HG03108 (cell line): ENCODE data around the gene GNL3.
"Not testable (repeated sequence)": the region's sequence is repeated elsewhere in the genome, so short reads cannot be mapped to it uniquely, and the experiment has no call there.

ENCODE experiments used
- ATAC-seq: cut with Tn5 transposase; IDR thresholded peaks from one replicate; pipeline ENCODE4 v1.9.1; 2021; ENCODE audit warnings: moderate library complexity; ENCODE audit not compliant: unreplicated experiment

Gene GNL3

DNA sequence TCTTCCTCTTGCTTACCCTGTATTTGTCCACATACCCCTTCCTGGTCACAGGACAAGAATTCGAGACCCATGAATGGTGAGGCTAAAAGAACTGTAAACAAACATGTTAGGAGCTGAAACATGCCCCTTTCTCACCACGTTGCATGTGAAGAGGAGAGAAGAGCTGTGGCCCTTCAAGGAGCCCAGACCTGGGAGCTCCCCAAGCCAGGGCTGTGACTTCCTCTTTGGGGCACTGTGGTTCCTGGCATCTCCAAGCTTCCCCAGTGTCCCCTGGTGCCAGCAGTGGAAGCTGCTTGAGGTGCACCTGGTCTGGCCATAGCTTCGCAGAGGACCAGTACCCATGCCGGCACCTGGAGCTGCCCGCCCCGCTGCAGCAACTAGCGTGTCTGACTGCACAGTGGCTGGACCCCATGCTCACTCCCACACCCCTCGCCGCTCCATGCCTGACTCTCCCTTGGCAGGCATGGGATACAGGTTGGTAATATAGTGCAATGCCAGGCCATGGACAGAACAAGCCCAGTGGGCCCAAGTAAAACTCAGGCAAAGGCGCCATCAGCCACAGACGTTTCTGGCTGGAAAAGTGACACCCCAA, 30.0 kb downstream of the GNL3 start:
- ATAC-seq: no peak

DNA sequence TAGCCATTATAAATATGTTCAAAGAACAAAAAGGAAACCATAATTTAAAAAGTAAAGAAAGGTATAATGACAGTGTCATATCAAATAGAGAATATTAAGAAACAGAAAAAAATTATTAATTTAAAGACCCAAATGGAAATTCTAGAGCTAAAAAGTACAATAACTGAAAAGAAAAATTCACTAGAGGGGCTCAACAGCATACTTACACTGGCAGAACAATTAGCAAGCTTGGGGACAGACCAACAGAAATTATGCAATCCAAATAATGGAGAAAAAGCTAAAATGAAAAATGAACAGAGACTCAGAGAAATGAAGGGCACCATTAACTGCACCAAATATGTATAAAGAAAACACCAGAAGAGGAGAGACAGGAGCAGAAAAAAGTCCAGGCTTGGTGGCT, 33.8 kb downstream of the GNL3 start:
- ATAC-seq: no peak

DNA sequence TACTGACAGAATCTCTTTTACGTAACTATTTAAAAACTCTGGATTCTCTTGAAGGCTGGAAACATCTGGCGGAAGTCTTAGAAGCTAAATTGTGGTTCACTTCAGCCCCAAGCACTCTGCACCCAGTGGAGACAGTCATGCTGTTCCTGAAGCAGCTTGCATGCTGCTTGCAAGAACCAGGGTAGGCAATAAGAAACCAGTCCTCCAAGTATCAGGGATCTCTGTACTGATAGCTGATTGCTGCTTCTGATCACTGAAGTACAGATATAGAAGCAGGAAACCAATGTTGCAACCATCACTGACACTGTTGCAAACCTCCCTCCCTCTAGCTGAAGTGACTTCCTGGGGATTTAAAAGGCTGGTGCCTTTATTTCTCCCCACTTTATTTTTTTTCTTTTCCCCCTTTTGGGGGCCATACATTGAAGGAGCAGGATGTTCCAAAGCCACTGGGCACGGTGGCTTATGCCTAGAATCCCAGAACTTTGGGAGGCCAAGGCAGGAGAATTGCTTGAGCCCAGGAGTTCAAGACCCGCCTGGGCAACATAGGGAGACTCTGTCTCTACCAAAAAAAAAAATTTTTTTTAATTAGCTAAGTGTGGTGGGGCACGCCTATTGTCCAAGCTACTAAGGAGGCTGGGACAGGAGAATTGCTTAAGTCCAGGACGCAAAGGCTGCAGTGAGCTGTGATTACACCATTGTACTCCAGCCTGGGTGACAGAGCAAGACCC, 35.3 kb downstream of the GNL3 start:
- ATAC-seq: peak; percentile 56

- ATAC-seq: no peak
Measured at GRCh38 chr3:52721730-52722008, 35.8 kb downstream of the GNL3 start.

DNA sequence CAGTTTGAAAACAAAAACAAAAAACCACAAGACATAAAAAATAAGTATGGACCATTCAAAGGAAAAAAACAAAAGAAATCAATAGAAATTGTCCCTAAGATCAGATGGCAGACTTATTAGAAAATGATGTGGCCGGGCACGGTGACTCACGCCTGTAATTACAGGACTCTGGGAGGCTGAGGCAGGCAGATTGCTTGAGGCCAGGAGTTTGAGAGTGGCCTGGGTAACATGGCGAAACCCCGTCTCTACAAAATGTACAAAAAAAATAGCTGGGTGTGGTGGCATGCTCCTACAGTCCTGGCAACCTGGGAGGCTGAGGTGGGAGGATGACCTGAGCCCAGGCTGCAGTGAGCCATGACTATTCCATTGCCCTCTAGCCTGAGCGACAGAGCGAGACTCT, 36.7 kb downstream of the GNL3 start:
- ATAC-seq: no peak

DNA sequence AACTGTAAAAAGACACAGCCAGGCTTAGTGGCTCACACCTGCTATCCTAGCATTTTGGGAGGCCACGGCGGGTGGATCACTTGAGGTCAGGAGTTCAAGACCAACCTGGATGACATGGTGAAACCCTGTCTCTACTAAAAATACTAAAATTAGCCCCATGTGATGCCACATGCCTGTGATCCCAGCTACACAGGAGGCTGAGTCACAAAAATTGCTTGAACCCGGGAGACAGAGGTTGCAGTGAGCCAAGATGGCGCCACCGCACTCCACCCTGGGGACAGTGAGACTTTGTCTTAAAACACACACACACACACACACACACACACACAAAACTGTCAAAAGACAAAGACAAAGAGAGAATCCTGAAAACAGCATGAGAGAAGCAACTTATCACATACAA, 38.1 kb downstream of the GNL3 start:
- ATAC-seq: no peak

DNA sequence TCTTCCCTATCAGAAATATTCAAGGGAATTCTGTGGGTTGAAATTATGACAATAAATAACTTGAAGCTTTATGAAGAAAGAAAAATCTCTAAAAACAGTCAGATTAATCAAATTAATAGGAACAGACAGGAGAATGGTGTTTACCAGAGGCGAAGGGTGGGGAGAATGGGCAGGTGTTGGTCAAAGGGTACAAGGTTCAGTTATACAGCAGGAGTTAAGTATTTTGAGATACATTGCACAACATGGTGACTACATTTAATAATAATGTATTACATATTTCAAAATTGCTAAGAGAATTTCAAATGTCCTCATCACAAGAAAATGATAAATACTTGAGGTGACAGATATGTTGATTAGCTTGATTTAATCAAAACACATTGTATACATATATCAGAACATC, 38.7 kb downstream of the GNL3 start:
- ATAC-seq: no peak

- ATAC-seq: not testable (repeated sequence)
Measured at GRCh38 chr3:52728753-52729152, 42.9 kb downstream of the GNL3 start.

DNA sequence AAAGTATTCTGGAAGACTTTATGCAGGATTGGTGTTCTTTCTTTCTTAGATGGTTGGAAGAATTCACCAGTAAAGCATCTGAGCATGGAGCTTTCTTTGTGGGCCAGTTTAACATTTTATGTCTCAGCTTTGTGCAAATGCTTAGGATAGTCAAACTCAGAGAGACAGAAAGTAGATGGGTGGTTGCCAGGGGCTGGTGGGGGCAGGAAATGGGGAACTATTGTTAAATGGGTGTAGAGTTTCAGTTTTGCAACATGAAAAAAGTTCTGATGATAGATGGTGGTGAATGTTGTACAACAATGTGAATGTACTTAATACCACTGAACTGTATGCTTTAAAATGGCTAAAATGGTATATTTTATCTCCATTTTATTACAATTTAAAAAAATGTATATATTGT, 44.8 kb downstream of the GNL3 start:
- ATAC-seq: no peak

DNA sequence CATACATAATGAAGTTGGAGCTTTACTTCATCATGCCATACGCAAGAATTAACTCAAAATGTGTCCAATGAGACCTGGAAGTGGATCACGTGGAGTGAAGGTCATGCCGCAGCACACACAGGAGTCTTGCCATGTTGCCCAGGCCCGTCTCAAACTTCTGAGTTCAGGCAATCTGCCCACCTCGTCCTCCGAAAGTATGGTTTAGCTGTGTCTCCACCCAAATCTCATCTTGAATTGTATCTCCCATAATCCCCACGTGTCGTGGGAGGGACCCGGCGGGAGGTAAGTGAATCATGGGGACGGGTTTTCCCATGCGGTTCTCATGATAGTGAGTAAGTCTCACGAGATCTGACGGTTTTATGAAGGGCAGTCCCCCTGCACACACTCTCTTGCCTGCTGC, 45.8 kb downstream of the GNL3 start:
- no peak for ATAC-seq

- ATAC-seq: no peak
Measured at GRCh38 chr3:52733256-52733891, 47.5 kb downstream of the GNL3 start.

DNA sequence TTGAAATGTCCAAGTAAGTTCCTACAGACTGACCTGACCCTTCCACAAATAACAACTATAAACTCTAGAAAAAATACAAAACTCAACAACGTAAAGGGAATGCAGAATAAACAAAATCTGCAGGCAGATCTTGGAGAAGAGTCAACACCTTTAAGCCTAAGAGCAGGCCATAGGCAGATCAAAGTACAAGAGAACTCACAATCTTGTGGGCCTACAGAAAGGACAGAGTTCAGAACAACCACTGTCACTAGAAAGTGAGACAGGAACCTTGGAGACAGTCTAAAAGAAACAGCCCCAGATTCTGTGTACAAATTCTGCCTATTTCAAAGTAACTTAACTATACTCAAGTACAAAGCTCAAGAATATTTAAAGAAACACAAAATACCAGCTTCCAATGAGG, 53.9 kb downstream of the GNL3 start:
- no peak for ATAC-seq

GRCh38 chr3:52742418-52743041, 56.7 kb downstream of the GNL3 start:
- no peak for ATAC-seq

GRCh38 chr3:52743152-52743551, 57.3 kb downstream of the GNL3 start:
- ATAC-seq: no peak

DNA sequence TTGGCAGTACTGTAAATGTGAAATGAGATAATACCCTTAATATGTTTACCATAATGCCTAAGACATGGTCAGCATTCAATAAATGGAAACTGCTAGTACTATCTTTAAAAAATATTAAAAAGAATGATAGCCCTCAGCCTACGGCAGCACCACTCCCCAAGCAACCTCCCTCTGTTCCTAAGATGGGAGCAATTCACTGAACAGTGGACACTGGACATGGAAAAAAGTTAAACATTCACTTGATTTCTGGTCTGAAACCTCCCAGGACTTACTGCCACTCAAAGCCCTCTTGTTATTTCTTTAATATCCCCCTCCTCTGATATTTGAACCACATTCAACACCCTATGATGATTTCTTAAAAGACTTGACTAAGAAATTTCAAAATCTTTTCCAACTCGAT, 57.9 kb downstream of the GNL3 start:
- ATAC-seq: no peak
